ENCODE data around the gene RFX1. TPM values are rescaled to one million over a fixed set of nuclear protein-coding genes. Genes with fewer than 3 reads are reported as not detected.
"Not testable (repeated sequence)": the region's sequence is repeated elsewhere in the genome, so short reads cannot be mapped to it uniquely, and the experiment has no call there.

RFX1 gene
- total RNA-seq, 1 donor from 2014 or later: 7.0 TPM

DNA sequence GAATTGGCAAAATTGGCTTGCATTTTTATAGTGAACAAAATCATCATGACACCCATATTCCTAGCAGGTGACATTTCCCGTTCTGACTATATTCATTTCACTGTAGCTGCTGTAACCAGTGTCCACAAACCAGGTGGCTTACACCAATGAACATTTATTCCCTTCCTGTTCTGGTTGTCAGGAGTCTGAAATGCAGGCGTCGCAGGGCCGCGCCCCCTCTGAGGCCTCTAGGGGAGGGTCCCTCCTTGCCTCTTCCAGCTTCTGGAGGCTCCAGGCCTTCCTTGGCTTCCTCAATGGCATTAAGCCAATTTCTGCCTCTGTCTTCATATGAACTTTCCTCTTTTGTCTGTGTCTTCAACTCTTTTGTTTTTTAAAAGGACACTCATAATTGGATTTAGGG, 15.4 kb upstream of the RFX1 start:
- TF ChIP-seq, protein P1, sequence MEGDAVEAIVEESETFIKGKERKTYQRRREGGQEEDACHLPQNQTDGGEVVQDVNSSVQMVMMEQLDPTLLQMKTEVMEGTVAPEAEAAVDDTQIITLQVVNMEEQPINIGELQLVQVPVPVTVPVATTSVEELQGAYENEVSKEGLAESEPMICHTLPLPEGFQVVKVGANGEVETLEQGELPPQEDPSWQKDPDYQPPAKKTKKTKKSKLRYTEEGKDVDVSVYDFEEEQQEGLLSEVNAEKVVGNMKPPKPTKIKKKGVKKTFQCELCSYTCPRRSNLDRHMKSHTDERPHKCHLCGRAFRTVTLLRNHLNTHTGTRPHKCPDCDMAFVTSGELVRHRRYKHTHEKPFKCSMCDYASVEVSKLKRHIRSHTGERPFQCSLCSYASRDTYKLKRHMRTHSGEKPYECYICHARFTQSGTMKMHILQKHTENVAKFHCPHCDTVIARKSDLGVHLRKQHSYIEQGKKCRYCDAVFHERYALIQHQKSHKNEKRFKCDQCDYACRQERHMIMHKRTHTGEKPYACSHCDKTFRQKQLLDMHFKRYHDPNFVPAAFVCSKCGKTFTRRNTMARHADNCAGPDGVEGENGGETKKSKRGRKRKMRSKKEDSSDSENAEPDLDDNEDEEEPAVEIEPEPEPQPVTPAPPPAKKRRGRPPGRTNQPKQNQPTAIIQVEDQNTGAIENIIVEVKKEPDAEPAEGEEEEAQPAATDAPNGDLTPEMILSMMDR (IDR thresholded peaks at IDR 0.05; ENCODE audit: insufficient read depth, low read length, poor library complexity, severe bottlenecking): no peak
- no peak for DNase-seq (ENCODE audit: low read depth)
- no peaks in the 10 kb centered on the region for H3K36me3 ChIP-seq (ENCODE audit: control insufficient read depth, insufficient read depth, low read length)
- H3K4me3 ChIP-seq (ENCODE audit: low read depth, low read length): no peak overlapping the region
- H3K27me3 ChIP-seq (ENCODE audit: control insufficient read depth, insufficient read depth, low read length): no peaks in the 10 kb centered on the region

- H3K36me3 ChIP-seq (ENCODE audit: control insufficient read depth, insufficient read depth, low read length); H3K27me3 ChIP-seq (ENCODE audit: control insufficient read depth, insufficient read depth, low read length); DNase-seq (ENCODE audit: low read depth); H3K4me3 ChIP-seq (ENCODE audit: low read depth, low read length): not testable (repeated sequence)
Measured at GRCh38 chr19:14019739-14020138, 13.6 kb upstream of the RFX1 start.

- H3K27me3 ChIP-seq (ENCODE audit: control insufficient read depth, insufficient read depth, low read length): no peaks in the 10 kb centered on the region
- TF ChIP-seq, protein P1 (IDR thresholded peaks at IDR 0.05; ENCODE audit: insufficient read depth, low read length, poor library complexity, severe bottlenecking): no peak
- no peak overlapping the region for H3K4me3 ChIP-seq (ENCODE audit: low read depth, low read length)
- no peaks in the 10 kb centered on the region for H3K36me3 ChIP-seq (ENCODE audit: control insufficient read depth, insufficient read depth, low read length)
- no peak for DNase-seq (ENCODE audit: low read depth)
Measured at GRCh38 chr19:14019100-14019499, 13.0 kb upstream of the RFX1 start.

- no peaks in the 10 kb centered on the region for H3K36me3 ChIP-seq (ENCODE audit: control insufficient read depth, insufficient read depth, low read length)
- no peaks in the 10 kb centered on the region for H3K27me3 ChIP-seq (ENCODE audit: control insufficient read depth, insufficient read depth, low read length)
- TF ChIP-seq, protein P1 (IDR thresholded peaks at IDR 0.05; ENCODE audit: insufficient read depth, low read length, poor library complexity, severe bottlenecking): no peak
- DNase-seq (ENCODE audit: low read depth): no peak
- no peak overlapping the region for H3K4me3 ChIP-seq (ENCODE audit: low read depth, low read length)
Measured at GRCh38 chr19:14015524-14016035, 9.5 kb upstream of the RFX1 start.

GRCh38 chr19:14012378-14012915, 6.3 kb upstream of the RFX1 start:
- Histone ChIP-seq H3K36me3 (ENCODE audit: control insufficient read depth, insufficient read depth, low read length) (no peaks in the 10 kb centered on the region), H3K27me3 (ENCODE audit: control insufficient read depth, insufficient read depth, low read length) (no peaks in the 10 kb centered on the region), H3K4me3 (ENCODE audit: low read depth, low read length) (no peak overlapping the region)
- no peak for DNase-seq (ENCODE audit: low read depth)
- TF ChIP-seq, protein P1 (IDR thresholded peaks at IDR 0.05; ENCODE audit: insufficient read depth, low read length, poor library complexity, severe bottlenecking): no peak

GRCh38 chr19:14006766-14007562, 844 bp upstream of the RFX1 start:
- no peaks in the 10 kb centered on the region for H3K27me3 ChIP-seq (ENCODE audit: control insufficient read depth, insufficient read depth, low read length)
- DNase-seq (ENCODE audit: low read depth): no peak

More at GRCh38 chr19:14006766-14007562, 844 bp upstream of the RFX1 start:
- TF ChIP-seq, protein P1 (IDR thresholded peaks at IDR 0.05; ENCODE audit: insufficient read depth, low read length, poor library complexity, severe bottlenecking): no peak
- H3K4me3 ChIP-seq (ENCODE audit: low read depth, low read length): peak overlapping the region; percentile 85
- H3K36me3 ChIP-seq (ENCODE audit: control insufficient read depth, insufficient read depth, low read length): no peaks in the 10 kb centered on the region

Data from kidney epithelial cell (primary cell).